ENCODE results near the gene XAB2. TPM values are rescaled to one million over a fixed set of nuclear protein-coding genes. Genes with fewer than 3 reads are reported as not detected.

XAB2 gene
- total and polyA plus RNA-seq, 2 experiments from 2014 or later: 27.5 to 81.5 TPM

- Histone ChIP-seq H3K9me3 (ENCODE audit: low read depth) (no peaks in the 10 kb centered on the region), H3K27me3 (no peaks in the 10 kb centered on the region), H3K4me3 (no peak overlapping the region), H3K27ac (no peak overlapping the region), H3K4me1 (ENCODE audit: low read depth) (no peaks in the 10 kb centered on the region), H3K36me3 (no peaks in the 10 kb centered on the region)
- no peak for TF ChIP-seq CTCF (IDR thresholded peaks at IDR 0.05; ENCODE audit: low read depth, low read length)
- no peak for DNase-seq (ENCODE audit: low read depth in 1 of 2, low spot score in 1 of 2)
Observed at GRCh38 chr19:7611541-7612279, 17.6 kb downstream of the XAB2 start.

DNA sequence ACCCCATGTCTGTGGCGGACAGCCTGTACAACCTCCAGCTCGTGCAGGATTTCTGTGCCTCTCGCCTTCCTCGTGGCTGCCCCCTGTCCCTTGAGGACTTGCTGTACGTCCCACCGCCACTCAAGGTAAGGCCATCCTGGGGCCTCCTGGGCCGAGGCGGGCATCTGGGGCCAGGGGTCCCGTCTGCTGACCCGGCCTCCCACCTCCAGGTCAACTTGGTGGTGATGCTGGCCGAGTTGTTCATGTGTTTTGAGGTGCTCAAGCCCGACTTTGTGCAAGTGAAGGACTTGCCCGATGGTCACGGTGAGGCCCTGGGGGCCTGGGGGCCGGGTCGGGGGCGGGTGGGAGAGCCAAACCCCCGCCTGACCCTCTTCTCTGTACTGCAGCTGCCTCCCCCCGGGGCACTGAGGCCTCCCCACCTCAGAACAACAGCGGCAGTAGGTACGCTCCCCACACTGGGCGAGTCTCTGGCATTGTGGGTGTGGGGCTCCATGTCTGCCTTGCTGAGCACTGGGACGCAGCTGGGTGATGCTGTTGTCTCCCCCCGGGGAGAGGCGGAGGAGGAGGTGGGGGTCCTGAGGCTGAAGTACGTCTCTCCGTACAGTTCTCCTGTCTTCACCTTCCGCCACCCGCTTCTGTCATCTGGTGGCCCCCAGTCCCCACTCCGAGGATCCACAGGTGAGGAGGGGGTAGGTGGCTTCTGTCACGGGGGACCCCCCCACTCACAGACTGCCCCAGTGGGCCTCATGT lies 18.7 kb downstream of the XAB2 start:
- no peak overlapping the region for H3K27ac ChIP-seq
- no peak for TF ChIP-seq CTCF (IDR thresholded peaks at IDR 0.05; ENCODE audit: low read depth, low read length)
- no peaks in the 10 kb centered on the region for H3K9me3 ChIP-seq (ENCODE audit: low read depth)
- H3K4me3 ChIP-seq: no peak overlapping the region
- H3K27me3 ChIP-seq: no peaks in the 10 kb centered on the region
- no peaks in the 10 kb centered on the region for H3K4me1 ChIP-seq (ENCODE audit: low read depth)
- no peaks in the 10 kb centered on the region for H3K36me3 ChIP-seq
- no peak for DNase-seq (ENCODE audit: low read depth in 1 of 2, low spot score in 1 of 2)

- no peak for DNase-seq (ENCODE audit: low read depth in 1 of 2, low spot score in 1 of 2)
- no peak for TF ChIP-seq CTCF (IDR thresholded peaks at IDR 0.05; ENCODE audit: low read depth, low read length)
- H3K9me3 ChIP-seq (ENCODE audit: low read depth): no peaks in the 10 kb centered on the region
Observed at GRCh38 chr19:7607874-7608560, 21.3 kb downstream of the XAB2 start.

DNA sequence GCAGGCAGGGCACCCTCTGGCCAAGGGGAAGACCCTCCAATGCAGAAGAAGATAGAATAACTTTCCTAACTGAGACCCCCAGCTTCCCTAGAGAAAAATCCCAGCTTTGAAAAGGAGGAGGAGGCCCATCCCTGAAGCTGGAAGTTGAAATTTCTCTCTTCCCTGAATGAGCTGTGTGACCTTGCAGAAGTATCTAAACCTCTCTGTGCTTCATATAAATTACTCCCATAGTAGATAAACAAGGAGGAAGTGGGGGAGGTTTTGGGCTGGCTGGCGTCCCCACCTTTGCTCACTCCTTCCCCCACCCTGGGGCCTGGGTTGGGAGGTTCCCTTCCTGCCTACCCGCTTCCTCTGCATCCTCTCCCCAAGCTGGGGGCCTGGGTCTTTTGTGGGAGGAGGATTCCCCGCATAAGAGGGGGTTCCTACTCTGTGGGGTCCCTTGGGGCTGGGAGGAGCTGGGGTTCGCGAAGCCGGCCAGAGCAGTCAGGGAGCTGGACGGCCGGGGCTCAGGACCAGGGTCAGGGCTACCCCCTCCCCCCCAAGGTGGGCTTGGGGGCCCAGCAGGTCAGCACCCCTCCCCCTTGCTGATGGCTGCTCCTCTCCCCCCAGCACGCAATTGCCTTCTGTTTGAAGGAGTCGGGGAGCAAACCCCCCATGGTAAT lies 22.0 kb downstream of the XAB2 start:
- Histone ChIP-seq H3K4me3 (no peak overlapping the region), H3K27ac (no peak overlapping the region), H3K27me3 (no peaks in the 10 kb centered on the region), H3K4me1 (ENCODE audit: low read depth) (no peaks in the 10 kb centered on the region), H3K36me3 (no peaks in the 10 kb centered on the region), H3K9me3 (ENCODE audit: low read depth) (no peaks in the 10 kb centered on the region)
- no peak for DNase-seq (ENCODE audit: low read depth in 1 of 2, low spot score in 1 of 2)
- TF ChIP-seq CTCF (IDR thresholded peaks at IDR 0.05; ENCODE audit: low read depth, low read length): no peak

More at GRCh38 chr19:7607874-7608560, 21.3 kb downstream of the XAB2 start:
- H3K4me1 ChIP-seq (ENCODE audit: low read depth): no peaks in the 10 kb centered on the region
- H3K27me3 ChIP-seq: no peaks in the 10 kb centered on the region
- no peaks in the 10 kb centered on the region for H3K36me3 ChIP-seq
- no peak overlapping the region for H3K4me3 ChIP-seq
- no peak overlapping the region for H3K27ac ChIP-seq

DNA sequence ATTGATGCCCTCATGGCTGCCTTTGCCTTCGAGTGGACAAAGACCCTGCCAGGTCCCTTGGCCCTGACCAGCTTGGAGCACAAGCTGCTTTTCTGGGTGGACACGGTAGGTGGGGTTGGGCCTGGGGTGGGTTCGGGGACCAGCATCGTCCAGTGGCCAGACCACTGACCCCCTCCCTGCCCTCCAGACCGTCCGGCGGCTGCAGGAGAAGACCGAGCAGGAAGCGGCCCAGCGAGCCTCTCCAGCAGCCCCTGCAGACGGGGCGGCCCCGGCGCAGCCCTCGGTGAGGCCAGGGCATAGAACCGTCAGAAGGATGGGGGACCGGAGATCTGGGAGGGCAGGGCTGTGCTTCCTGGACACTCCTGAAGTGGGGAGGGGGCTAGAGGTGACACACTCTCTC lies 23.1 kb downstream of the XAB2 start:
- Histone ChIP-seq H3K36me3 (no peaks in the 10 kb centered on the region), H3K9me3 (ENCODE audit: low read depth) (no peaks in the 10 kb centered on the region), H3K4me3 (no peak overlapping the region), H3K27ac (no peak overlapping the region), H3K4me1 (ENCODE audit: low read depth) (no peaks in the 10 kb centered on the region), H3K27me3 (no peaks in the 10 kb centered on the region)
- DNase-seq (ENCODE audit: low read depth in 1 of 2, low spot score in 1 of 2): no peak
- no peak for TF ChIP-seq CTCF (IDR thresholded peaks at IDR 0.05; ENCODE audit: low read depth, low read length)

Data from cardiac muscle cell (in vitro differentiated cells and primary cell).